Stimulated activated naive CD8-positive, alpha-beta T cell treated with anti-CD3 and anti-CD28 coated beads, Interleukin-15, Interleukin-2, amounts not matched to agents 100 U/mL and 50 U/mL, for 24 hours (primary cell): ENCODE results near the gene TECPR2.

ENCODE experiments used
- ATAC-seq: fragments of 150-1000 bp; cut with Tn5 transposase; one replicate; pipeline ENCODE4 v1.10.0; 2021
- DNase-seq: peaks from one replicate; pipeline ENCODE4 v3.0.0; 2021

The TECPR2 gene

DNA sequence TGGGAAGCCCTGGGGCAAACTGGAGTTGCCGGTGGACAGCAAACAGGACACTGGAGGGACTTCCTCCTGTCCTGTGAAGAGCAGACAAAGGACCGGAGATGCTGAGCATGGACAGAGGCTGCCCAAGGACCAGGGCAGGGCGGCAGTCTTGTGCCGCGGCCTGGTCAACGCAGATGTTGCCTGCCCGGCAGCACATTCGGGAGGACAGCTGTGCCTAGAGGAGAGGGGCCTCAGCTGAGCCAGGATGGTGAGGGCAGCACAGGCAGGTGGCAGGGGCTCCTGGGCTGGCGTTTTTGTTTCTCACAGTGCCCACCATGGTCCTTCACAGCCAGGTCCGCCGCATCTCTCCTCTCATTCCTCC is 133.6 kb downstream of the TECPR2 start:
- DNase-seq (no peak), ATAC-seq (no peak)

DNA sequence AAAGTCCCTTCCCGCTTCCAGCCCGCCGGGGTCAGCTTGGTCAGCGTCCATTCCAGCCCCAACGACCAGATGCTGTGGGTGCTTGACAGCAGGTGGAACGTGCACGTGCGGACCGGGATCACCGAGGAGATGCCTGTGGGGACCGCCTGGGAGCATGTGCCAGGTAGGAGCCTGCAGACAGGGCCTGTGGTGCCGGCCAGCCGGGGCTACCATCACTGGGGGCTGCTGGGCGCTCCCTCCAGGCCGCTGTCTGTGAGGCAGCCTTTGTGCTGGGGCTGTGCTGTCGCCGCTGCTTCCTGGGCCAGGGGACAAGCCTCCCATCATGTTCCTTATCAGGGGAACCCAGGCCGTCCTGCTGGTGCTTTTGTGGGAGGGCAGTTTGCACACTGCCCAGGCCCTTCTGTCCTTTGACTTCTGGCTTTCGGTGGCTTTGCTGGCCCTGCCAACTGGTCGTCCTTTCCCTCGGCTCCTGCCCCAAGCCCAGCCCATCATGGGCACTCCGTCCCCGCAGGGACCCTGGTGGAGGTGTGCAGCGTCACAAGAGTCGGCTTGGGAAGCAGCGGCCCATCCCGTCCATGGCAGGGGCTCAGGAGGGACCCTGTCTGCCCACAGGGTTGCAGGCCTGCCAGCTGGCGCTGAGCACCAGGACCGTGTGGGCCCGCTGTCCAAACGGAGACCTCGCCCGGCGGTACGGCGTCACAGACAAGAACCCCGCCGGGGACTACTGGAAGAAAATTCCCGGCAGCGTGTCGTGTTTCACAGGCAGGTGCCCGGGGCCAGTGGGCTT is 134.4 kb downstream of the TECPR2 start:
- DNase-seq (no peak), ATAC-seq (no peak)

DNA sequence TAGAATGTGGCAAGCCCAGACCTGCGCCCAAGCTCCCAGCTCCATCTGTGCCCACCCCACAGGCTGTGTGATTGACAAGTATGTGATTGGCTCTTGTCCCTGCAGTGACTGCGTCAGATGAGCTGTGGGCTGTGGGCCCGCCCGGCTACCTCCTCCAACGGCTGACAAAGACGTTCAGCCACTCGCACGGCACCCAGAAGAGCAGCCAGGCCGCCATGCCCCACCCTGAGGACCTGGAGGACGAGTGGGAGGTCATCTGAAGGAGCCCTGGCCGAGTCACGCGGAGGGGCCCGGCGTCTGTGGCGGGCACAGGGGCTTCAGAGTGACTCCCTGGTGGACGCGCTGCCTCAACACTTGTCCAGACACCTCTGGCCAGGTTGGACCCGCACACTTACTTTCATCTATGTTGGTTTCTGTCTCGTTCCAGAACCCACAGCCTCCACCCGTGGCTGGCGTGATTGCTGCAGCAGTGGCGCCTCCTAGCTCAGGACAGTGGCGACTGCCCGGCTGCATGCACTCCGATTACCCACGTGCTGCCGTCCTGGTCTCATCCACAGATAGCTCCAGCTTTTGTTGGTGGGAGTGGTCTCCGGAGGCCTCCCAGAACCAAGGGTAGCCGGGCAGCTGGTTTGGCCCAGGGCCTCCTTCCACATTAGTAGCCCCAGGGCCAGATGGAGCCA is 135.4 kb downstream of the TECPR2 start:
- DNase-seq (no peak), ATAC-seq (no peak)

DNA sequence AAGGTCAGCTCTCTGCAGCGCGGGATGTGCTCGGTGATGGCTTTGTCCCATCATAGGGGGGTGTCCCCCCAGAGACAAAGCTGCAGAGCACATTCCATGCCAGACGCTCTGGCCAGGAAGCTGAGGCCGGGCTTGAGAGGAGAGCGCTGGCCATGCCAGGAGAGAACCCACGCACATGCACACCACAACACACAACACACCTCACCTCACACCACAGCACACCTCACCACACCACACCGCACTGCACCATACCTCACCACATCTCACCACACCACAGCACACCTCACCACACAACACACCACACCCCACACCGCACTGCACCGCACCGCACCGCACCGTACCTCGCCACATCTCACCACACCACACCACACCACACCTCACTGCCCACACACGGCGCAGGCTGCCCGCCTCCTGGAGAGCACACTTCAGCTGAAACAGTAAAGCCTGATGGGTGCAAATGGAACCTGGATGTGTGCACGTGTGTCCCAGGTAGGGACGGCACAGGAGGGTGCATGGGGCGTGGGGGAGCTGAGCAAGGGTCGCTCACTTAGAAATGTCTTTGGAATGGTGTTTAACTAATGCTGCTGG is 136.0 kb downstream of the TECPR2 start:
- ATAC-seq, result no peak
- DNase-seq, result no peak

DNA sequence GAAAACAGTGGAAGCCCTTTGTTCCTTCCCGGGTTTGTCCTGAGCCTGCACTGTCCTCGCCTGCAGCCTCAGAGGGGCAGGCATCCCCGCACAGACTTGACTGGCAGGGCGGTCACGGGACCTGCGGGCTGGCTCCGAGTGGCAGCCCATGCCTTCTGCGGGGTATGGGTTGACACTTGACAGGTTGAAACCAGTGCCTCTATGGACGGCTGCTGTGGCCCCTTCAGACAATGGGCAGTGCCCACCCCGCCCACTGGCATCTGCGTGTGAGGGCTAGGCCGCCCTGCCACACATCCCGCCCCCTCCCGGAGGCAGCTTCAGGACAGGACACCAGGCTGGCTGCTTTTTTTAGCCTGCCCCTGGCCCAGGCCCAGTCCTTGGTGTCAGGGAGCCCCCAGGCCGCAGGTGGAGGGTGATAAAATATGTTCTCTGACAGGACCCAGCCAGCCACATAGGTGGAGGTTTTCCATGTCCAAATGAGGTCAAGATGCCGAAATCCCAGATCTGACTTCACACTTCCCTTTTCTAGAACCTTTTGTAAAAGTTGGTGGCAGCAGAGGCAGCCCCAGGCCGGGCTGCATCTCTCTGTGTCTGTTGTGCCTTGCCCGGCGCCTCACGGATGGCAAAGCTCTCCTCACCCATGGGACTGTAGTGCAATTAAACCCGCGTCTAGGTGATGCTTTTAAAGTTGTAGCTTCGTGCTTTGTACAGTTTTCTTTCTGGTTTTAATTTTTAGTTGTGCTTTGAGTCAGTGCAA is 136.8 kb downstream of the TECPR2 start:
- DNase-seq, result no peak
- ATAC-seq, result no peak

DNA sequence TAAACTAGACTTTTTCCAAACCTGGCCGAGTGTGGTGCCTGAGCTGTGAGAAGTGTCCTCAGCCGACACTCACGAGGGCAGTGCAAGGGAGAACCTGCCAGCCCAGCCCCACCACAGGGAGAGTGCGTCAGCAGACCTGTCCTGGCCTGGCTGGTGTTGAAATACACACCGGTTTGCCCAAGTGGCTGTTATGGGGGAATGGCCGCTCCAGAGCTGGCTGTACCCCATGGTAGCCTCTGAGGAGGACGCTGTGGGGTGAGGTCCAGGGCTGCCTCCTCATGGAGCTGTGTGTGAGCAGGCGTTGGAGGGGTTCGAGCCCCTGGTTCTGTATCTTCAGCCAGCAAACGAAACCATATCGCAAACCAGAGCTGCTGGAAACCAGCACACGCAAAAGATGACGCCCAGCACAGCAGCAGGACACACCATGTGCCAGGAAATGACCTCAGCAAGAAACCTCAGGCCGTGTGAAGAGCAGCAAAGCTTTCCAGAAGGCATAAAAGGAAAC is 137.5 kb downstream of the TECPR2 start:
- ATAC-seq, result no peak
- no peak for DNase-seq

DNA sequence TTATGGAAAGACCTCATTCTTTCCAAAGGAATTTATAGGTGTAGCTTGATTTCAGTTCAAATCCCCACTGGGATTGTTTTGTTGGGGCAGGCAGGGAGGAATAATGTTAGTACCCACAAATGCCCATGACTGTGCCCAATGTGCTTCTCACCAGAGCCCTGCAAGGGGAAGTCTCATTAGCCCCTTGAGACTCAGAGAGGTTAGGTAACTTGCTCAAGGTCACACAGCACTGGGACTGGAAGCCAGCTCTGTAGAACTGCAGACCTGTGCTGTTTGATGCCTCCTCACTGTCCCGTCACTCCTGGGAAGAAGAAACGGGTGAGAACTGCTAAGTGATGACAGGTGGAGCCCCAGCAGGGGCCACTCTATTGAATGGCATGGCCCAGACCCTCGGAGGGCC is 138.0 kb downstream of the TECPR2 start:
- ATAC-seq, result no peak
- no peak for DNase-seq

DNA sequence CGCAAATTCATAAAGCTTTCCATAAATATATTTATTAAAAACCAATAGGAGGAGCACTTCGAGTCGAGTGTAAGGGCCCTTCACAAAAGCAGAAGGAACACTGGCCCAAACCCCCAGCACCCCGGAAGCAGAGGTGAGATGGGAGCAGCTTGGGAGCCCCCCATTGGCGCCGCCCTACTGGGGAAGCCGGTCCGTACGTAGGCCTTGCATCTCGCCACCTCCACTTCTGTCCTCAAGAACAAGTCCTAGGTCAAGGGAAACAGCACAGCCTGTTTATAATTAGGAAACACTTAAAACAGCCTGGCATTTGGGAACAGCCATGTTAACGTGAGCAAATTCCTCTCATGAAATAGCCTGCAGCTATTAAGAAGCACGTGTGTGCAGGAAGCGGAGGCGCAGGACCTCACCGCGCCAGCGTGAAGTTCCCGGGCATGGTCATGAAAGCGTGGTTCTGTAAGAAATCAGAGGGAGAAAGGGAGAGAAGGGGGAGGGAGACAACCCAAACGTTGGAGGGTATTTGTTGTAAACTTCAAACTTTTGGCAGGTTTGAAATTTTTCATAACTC is 139.1 kb downstream of the TECPR2 start:
- DNase-seq (no peak), ATAC-seq (no peak)

DNA sequence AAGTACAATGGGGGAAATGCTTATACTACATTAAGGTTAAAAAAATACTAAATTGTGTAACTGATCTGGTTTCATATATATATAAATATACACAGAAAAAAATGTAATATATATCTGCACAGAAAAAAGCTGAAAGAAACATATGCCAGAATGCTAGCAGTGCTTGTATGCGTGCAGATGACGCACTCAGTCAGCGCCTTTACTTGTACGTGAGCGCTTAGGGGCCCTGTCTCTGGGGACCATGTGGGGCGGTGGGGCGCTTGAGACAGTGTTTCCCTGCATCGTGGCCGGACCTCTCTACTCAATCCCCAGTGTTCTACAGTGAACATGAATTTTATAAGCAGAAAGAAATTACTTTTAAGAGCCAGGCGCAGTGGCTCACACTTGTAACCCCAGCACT is 139.8 kb downstream of the TECPR2 start:
- DNase-seq, result no peak
- no peak for ATAC-seq

DNA sequence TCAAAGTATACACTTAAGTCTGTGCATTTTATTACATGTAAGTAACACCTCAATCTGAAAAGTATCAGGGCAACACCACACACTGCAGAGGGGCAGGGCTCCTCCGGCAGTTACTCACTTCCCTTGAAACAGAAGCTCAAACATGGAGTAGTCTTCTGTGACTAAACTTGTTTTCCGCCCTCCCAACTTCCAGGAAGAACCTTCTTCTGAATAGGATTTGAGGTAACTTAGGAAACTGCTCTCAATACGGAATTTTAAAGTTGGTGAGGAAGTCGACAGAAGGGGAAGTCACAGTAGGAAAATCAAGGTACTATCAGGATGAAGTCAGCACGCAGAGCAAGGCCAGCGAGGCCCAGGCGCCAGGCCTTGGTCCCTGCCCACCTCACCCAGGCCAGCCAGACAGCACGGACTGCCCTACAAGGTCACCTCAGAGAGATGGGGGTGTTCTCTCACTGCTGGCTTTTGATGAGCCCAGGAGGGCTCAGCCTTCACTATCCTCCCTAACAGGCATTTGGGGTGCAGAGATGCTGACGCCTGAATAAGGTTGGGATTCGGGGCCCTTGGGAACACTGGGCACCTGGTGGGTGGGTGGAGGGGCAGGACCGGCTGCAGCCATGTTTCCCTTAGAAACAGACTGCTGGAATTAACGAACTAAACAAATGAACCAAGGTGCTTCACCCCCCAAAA is 141.0 kb downstream of the TECPR2 start:
- DNase-seq, result no peak
- no peak for ATAC-seq

DNA sequence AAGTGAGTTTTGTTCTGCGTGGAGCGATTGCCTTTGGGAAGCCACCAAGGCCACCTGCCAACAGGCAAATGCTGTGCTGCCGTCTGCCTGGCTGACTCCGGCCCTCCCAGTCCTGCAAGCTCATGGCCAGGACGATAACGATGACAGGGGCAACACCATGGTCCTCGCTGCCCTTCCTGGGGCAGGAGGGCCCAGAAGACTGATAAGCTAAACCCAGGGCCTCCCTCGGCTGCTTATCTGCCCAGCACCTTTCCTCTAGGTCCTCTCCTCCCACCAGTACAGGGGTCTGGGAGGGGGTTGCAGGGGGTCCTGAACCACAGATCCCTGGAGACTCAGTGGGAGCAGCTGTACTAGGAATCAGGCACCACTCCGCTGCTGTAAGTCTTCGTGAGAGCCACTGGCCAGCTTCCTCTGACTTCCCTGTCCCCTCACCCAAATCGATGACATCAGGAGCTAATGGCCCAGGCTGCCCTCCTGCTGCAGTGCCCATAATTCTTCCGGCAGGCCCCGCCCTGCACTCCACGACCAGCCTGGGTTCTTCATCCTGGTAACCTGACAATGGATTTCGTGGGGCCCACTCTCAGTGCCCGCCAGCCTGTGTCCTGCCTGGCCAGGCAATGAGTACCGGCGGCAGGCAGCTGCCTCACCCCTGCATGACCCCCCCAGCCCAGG is 141.7 kb downstream of the TECPR2 start:
- DNase-seq, result no peak
- ATAC-seq, result no peak

DNA sequence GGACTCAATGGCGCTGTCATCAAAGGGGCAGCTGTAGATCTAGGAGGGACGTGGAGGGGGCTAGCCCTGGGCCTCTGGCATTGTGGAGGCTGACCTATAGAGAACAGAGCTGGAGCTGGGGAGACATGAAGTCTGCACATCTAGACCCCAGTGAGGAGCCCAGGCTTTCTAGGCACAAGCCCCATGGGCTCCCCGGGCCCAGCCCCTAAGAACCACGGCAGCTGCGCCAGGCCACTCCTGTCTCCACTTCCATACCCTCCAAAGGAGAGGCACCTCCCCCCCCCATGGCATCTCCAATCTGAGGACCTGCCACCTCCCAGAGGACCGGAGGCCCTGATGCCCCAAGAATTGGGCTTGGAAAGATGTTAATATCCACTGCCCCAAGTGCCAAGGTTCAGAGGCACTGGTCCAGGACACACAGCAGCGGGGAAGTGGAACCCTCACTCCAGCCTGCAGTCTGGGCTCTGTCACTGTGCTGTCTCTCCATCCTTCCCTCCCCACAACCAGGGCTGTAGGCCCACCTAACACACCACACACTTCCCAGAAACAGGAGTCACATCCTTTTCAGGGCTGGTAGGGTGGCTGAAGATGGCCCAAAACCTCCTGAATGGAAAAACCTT is 142.4 kb downstream of the TECPR2 start:
- DNase-seq (no peak), ATAC-seq (no peak)

DNA sequence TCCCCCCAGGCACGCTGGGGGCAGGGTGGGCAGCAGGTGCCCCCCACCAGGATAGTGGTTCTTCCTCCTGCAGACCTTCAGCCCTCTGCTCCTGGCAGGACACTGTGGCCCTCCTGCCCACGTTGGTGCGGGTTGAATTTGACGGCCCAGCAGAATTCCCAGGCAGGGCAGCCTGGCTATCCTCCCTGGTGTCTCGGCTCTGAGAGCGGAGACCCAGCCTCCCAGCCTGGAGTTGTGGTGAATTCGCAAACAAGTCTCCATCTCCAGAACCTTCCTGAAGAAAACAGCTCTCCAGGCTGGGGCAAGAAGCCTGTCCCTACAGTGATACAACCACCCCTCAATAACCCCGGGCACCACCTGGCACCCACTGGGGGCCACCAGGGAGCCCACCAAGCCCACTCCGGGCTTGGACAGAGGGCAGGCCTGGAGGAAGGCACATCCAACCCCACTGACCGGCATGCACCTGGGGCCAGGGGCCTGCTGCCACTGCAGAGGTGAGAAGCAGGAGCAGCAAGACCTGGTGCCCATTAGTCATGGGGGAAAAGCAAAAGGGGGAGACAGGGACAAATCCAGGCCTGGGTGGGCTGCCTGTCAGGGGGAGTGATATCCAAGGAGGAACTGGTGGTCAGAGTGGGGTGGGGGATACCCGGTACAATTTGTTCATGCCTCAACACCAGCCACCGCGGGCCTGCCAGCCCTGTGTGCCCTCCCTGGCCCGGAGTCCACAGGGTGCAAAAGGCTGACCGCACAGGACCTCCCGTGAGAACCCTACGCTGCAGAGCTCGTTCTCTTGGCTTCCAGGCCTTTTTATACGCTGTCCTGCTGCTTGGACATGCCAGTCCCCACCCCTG is 143.3 kb downstream of the TECPR2 start:
- no peak for ATAC-seq
- no peak for DNase-seq

DNA sequence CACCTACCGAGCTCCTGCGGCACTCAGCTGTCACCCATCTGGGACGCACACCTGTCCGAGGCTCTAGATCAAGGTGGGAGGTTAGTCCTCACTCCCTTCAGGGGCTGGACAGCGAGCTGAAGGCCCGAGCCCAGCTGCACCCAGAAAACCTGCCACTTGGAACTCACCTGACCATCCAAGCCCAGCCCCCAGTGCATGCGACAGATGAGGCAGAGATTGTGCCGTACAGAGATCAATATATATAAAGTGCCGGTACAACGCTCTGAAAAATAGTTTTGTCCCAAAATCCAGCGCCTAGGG is 143.8 kb downstream of the TECPR2 start:
- ATAC-seq (no peak), DNase-seq (no peak)

DNA sequence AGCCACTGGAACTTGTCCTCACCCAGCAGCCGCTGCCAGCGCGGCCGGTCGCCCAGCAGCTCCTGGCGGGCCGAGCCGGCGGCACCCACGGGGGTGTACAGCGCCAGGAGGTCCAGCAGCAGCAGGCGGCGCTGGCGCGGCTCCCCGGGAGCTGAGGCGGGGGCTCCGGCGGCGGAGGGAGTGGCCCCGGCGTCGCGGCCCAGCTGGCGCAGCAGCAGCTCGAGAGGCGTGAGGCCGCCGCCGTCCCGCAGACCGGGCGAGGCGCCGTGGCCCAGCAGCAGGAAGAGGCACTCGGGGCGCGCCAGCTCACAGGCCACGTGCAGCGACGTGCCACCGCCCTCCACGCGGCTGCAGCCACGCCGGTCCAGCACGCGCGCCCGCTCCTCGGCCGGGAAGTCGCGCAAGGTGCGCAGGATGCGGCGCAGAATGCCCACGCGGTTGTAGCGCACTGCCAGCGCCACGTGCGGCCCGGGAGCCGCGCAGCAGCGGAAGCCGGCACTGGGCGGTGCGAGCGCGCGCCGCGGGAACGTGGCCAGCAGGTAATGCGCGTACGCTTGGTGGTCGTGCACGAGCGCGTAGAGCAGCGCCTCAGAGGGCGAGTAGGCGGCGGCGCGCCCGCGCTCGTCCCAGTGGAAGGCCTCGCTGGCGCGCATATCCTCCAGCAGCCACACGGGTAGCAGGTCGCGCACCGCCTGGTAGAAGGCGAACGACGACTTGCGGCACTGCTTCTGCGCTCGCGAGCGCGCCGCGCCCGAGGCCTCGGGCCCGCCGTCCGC is 144.5 kb downstream of the TECPR2 start:
- no peak for ATAC-seq
- DNase-seq, result no peak

DNA sequence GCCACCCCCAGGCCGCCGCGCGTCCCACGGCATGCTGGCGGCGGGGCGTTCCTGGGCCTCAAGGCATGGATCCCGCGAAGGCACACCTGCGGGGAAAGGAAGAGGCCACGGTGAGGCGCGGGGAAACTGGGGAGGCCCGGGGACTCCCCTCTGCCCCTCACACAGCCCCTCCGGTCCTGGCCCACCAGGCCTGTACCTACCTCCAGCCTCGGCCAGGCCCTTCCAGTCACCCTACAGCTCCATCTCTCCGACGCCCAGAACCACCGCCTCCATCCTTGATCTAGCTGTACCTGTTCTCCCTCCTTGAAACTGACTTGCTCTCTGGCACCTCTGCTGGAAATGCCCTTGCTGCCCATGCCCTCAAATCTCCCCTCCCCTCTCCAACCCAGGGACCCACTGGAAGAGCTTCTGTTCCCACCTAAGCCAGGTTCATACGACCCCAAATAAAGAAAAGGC is 145.1 kb downstream of the TECPR2 start:
- ATAC-seq (no peak), DNase-seq (no peak)

DNA sequence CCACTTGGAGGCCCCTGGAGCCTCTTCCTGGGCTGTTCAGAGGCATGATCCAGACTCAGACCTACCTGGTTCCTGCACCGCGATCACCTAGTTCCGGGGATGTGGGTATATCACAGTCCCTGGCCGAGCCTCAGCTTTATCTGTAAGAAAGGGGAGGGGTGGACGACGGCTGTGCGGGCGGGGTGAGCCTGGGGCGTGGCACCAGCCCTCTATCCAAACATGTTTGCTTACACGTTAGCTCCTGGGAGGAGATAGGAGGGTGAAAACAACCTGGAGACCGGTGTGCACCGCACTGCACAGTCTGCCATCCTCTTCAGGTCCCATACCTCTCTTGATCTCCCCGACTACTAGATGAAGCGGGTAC is 145.7 kb downstream of the TECPR2 start:
- ATAC-seq (no peak), DNase-seq (no peak)

DNA sequence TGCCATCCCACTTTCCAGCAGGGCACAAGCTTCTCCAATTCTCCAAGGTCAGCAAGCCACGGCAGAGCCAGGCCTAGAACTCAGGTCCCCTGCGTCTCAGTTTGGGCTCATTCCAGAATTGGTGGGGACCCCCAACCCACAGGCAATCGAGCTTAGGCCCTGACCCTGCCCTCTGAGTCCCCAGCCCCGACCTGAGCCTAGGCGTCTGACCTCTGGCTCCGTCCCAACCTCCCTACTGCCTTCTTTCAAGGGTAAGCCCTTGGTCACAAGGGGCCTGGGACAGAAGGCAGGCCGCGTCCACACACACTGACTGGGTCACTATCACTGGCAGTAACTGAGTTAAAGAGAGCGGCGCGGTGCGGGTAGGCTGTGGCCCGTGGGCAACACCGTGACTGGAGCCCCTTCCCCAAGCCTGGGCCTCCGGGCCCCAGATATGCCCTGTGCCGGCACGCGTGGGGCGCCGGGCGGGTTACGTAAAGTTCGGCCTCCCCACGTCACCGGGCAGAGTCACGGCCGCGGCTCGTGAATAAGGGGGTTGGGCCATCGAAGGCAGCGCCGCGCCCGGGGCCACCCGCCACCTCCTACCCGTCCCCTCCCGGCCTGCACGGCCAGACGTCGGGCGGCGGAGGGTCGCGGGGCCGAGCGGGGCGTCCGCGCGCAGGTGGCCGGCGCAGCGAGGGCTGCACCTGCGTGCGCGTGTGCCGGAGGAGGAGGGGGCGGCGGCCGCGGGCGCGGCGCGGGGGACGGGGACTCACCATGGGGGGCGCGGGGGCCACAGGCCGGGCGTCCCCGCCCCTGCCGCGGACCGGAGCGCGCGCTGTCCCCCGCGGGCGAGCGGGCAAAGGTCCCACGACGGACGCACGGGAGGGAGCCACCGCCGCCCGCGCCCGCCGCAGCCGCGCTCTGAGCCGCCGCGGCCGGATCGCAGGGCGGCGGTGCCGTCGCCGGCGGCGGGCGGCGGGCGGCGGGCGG is 146.3 kb downstream of the TECPR2 start:
- peak; percentile 33 for DNase-seq
- ATAC-seq, result peak; percentile 1
